HEK293 (cell line): ENCODE data around the gene KIAA0825.

Experiments used
- CTCF ChIP-seq: fragments of 450-650 bp; formaldehyde crosslinking; IDR thresholded peaks from 2 replicates; pipeline ENCODE4 v1.5.1; 2016; ENCODE audit warnings: missing biosample characterization, missing genetic modification characterization
- INSM2 ChIP-seq: fragments of 450-650 bp; formaldehyde crosslinking; IDR thresholded peaks from 2 replicates; pipeline ENCODE4 v1.5.1; 2016; ENCODE audit warnings: missing biosample characterization, missing genetic modification characterization
- KLF16 ChIP-seq: fragments of 450-650 bp; formaldehyde crosslinking; IDR thresholded peaks from 2 replicates; pipeline ENCODE4 v1.5.1; 2017; ENCODE audit warnings: missing biosample characterization, missing genetic modification characterization
- OVOL3 ChIP-seq: fragments of 450-650 bp; formaldehyde crosslinking; IDR thresholded peaks from 2 replicates; pipeline ENCODE4 v1.5.1; 2016; ENCODE audit warnings: missing biosample characterization, missing genetic modification characterization
- REST ChIP-seq: fragments of 450-650 bp; formaldehyde crosslinking; IDR thresholded peaks from 2 replicates; pipeline ENCODE4 v1.5.1; 2016; ENCODE audit warnings: missing biosample characterization, missing genetic modification characterization
- SP2 ChIP-seq: fragments of 450-650 bp; formaldehyde crosslinking; IDR thresholded peaks from 2 replicates; pipeline ENCODE4 v1.5.1; 2016; ENCODE audit warnings: missing biosample characterization, missing genetic modification characterization
- ZNF121 ChIP-seq: fragments of 450-650 bp; formaldehyde crosslinking; IDR thresholded peaks from 2 replicates; pipeline ENCODE4 v1.5.1; 2016; ENCODE audit warnings: missing biosample characterization, missing genetic modification characterization
- ZNF132 ChIP-seq: fragments of 450-650 bp; formaldehyde crosslinking; IDR thresholded peaks from 2 replicates; pipeline ENCODE4 v1.5.1; 2017; ENCODE audit warnings: missing biosample characterization, missing genetic modification characterization, borderline replicate concordance
- ZNF302 ChIP-seq: fragments of 450-650 bp; formaldehyde crosslinking; IDR thresholded peaks from 2 replicates; pipeline ENCODE4 v1.5.1; 2016; ENCODE audit warnings: missing biosample characterization, missing genetic modification characterization, low read depth
- ZNF335 ChIP-seq: fragments of 450-650 bp; formaldehyde crosslinking; conservative IDR thresholded peaks from 2 replicates; pipeline ENCODE4 v1.5.1; 2016; ENCODE audit warnings: missing biosample characterization, missing genetic modification characterization
- ZNF513 ChIP-seq: fragments of 450-650 bp; IDR thresholded peaks from 2 replicates; pipeline ENCODE4 v1.5.1; 2018; ENCODE audit warnings: missing biosample characterization, missing genetic modification characterization
- ZNF776 ChIP-seq: fragments of 450-650 bp; formaldehyde crosslinking; IDR thresholded peaks from 2 replicates; pipeline ENCODE4 v1.5.0; 2017; ENCODE audit warnings: missing biosample characterization, missing genetic modification characterization, borderline replicate concordance
- TF ChIP-seq, protein P1 (sequence below): fragments of 450-650 bp; formaldehyde crosslinking; IDR thresholded peaks from 2 replicates; pipeline ENCODE4 v1.5.1; 2016; ENCODE audit warnings: missing biosample characterization, missing genetic modification characterization
- TF ChIP-seq, protein P2 (sequence below): fragments of 450-650 bp; formaldehyde crosslinking; IDR thresholded peaks from 2 replicates; pipeline ENCODE4 v1.5.1; 2016; ENCODE audit warnings: missing biosample characterization, missing genetic modification characterization

DNA sequence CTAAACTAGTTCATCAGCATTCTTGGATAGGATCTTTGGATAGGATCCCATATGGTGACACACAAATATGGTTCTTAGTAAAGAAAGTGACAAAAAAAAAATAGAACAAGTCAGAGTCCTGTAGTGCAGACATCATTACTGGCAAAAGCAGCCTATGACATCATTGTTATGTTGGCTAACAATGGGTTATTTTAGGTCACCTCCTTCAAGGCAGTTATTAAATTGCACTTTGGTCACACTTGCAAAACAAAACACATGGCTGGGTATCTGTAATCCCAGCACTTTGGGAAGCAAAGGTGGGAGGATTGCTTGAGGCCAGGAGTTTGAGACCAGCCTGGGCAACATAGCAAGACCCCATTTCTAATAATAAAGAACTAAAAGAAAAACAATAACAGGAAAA lies 185.9 kb downstream of the KIAA0825 start:
- TF ChIP-seq CTCF (tag by site-specific recombination) (no peak), ZNF132 (no peak), ZNF513 (no peak), ZNF335 (tag by site-specific recombination) (0 out of 2 replicates have a peak, but pooled peaks have one; percentile 9), SP2 (tag by site-specific recombination) (peak; percentile 16; the same call in 1 of the 2 replicates), INSM2 (tag by site-specific recombination) (peak; percentile 54; the same call in 1 of the 2 replicates), OVOL3 (tag by site-specific recombination) (no peak), ZNF302 (no peak), REST (tag by site-specific recombination) (no peak), ZNF776 (no peak), ZNF121 (tag by site-specific recombination) (peak; percentile 81), KLF16 (tag by site-specific recombination) (no peak)
- TF ChIP-seq, protein P1, sequence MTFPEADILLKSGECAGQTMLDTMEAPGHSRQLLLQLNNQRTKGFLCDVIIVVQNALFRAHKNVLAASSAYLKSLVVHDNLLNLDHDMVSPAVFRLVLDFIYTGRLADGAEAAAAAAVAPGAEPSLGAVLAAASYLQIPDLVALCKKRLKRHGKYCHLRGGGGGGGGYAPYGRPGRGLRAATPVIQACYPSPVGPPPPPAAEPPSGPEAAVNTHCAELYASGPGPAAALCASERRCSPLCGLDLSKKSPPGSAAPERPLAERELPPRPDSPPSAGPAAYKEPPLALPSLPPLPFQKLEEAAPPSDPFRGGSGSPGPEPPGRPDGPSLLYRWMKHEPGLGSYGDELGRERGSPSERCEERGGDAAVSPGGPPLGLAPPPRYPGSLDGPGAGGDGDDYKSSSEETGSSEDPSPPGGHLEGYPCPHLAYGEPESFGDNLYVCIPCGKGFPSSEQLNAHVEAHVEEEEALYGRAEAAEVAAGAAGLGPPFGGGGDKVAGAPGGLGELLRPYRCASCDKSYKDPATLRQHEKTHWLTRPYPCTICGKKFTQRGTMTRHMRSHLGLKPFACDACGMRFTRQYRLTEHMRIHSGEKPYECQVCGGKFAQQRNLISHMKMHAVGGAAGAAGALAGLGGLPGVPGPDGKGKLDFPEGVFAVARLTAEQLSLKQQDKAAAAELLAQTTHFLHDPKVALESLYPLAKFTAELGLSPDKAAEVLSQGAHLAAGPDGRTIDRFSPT: no peak
- TF ChIP-seq, protein P2, sequence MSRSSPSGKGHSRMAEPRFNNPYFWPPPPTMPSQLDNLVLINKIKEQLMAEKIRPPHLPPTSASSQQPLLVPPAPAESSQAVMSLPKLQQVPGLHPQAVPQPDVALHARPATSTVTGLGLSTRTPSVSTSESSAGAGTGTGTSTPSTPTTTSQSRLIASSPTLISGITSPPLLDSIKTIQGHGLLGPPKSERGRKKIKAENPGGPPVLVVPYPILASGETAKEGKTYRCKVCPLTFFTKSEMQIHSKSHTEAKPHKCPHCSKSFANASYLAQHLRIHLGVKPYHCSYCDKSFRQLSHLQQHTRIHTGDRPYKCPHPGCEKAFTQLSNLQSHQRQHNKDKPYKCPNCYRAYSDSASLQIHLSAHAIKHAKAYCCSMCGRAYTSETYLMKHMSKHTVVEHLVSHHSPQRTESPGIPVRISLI (tag by site-specific recombination): peak; percentile 96
